Naive thymus-derived CD4-positive, alpha-beta T cell (primary cell): ENCODE data around the gene SOD2. TPM values are rescaled to one million over a fixed set of nuclear protein-coding genes. Genes with fewer than 3 reads are reported as not detected.

Source experiments
- ATAC-seq: fragments of 150-1000 bp; cut with Tn5 transposase; 2 replicates; pipeline ENCODE4 v1.10.0; 2021; ENCODE audit warnings: mild to moderate bottlenecking, moderate library complexity
- CTCF ChIA-PET: fragments of 350-600 bp; sonication (Branson Sonifier 250); formaldehyde crosslinking; loops from one replicate; lab custom pipeline; 2021; ENCODE audit warnings: antibody characterized with exemption; lab: Charles Lee
- POLR2A ChIA-PET: fragments of 350-600 bp; sonication (Branson Sonifier 250); formaldehyde crosslinking; loops from one replicate; lab custom pipeline; 2021; ENCODE audit warnings: antibody characterized with exemption, inconsistent platforms; lab: Charles Lee
- DNase-seq, 9 donors: peaks; one replicate each; pipeline versions ENCODE4 v3.0.0 to v3.0.0-alpha.2; 2020 to 2022; ENCODE audit warnings: mixed read lengths in 1 of 9
- H3K27ac ChIP-seq: one replicate; pipeline ENCODE4 v1.7.0; 2013; ENCODE audit warnings: mild to moderate bottlenecking, low read depth, low read length, moderate library complexity
- H3K27me3 ChIP-seq, 2 donors: one replicate each; pipeline ENCODE4 v1.7.0; 2013; ENCODE audit warnings: low read length in 2 of 2, mild to moderate bottlenecking in 2 of 2, moderate library complexity in 2 of 2; ENCODE audit not compliant: control insufficient read depth in 2 of 2, insufficient read depth in 2 of 2
- H3K36me3 ChIP-seq, 3 experiments: 1 replicate in 2 of 3; 2 replicates in 1 of 3; pipeline ENCODE4 v1.7.0; 2013; ENCODE audit warnings: low read length in 3 of 3, mild to moderate bottlenecking in 3 of 3, moderate library complexity in 1 of 3; ENCODE audit not compliant: insufficient read depth in 3 of 3, control insufficient read depth in 2 of 3
- H3K4me1 ChIP-seq, 2 donors: one replicate each; pipeline ENCODE4 v1.7.0; 2013; ENCODE audit warnings: low read length in 2 of 2, mild to moderate bottlenecking in 2 of 2, moderate library complexity in 1 of 2; ENCODE audit not compliant: control insufficient read depth in 2 of 2, insufficient read depth in 2 of 2
- H3K4me3 ChIP-seq: 2 replicates; pipeline ENCODE4 v1.7.0; 2013; ENCODE audit warnings: mild to moderate bottlenecking, low read length
- H3K9me3 ChIP-seq, 3 experiments: 1 replicate in 2 of 3; 2 replicates in 1 of 3; pipeline ENCODE4 v1.7.0; 2013; ENCODE audit warnings: low read length in 3 of 3; ENCODE audit not compliant: control insufficient read depth in 2 of 3
- H3K27ac Mint-ChIP-seq, 9 donors: one replicate each; pipeline ENCODE4 v1.8.0; 2020 to 2022; ENCODE audit warnings: mixed read lengths in 9 of 9, mild to moderate bottlenecking in 8 of 9, moderate library complexity in 5 of 9, inconsistent platforms in 2 of 9
- H3K27me3 Mint-ChIP-seq, 5 donors: one replicate each; pipeline ENCODE4 v1.8.0; 2021 to 2022; ENCODE audit warnings: mixed read lengths in 5 of 5, mild to moderate bottlenecking in 1 of 5
- H3K36me3 Mint-ChIP-seq, 5 donors: one replicate each; pipeline ENCODE4 v1.8.0; 2020 to 2022; ENCODE audit warnings: mixed read lengths in 5 of 5, mild to moderate bottlenecking in 3 of 5, inconsistent platforms in 1 of 5
- H3K4me1 Mint-ChIP-seq, 7 donors: one replicate each; pipeline ENCODE4 v1.8.0; 2020 to 2022; ENCODE audit warnings: mixed read lengths in 7 of 7, mild to moderate bottlenecking in 3 of 7, inconsistent platforms in 1 of 7
- H3K4me3 Mint-ChIP-seq, 10 donors: one replicate each; pipeline ENCODE4 v1.8.0; 2020 to 2022; ENCODE audit warnings: mild to moderate bottlenecking in 10 of 10, mixed read lengths in 10 of 10, moderate library complexity in 6 of 10, inconsistent platforms in 2 of 10
- H3K9me3 Mint-ChIP-seq, 11 donors: one replicate each; pipeline ENCODE4 v1.8.0; 2020 to 2022; ENCODE audit warnings: mixed read lengths in 11 of 11, mild to moderate bottlenecking in 4 of 11, inconsistent platforms in 1 of 11, moderate library complexity in 1 of 11
- intact Hi-C, 2 donors: fragments of 100-400 bp; cut with micrococcal nuclease; formaldehyde crosslinking; loops; one replicate each; pipeline ENCODE4 v1.15.1; 2023
- polyA plus RNA-seq, 2 donors: library from polyadenylated mRNA; unstranded; fragments of 300-500 nt; fragmentation: Illumina TruSeq; gene quantifications; one replicate each; pipeline ENCODE4 v1.2.3, GENCODE V29; 2021
- total RNA-seq, 6 experiments: library from RNA in 5 of 6; stranded (reverse) in 5 of 6; gene quantifications; 1 replicate in 5 of 6; 2 replicates in 1 of 6; pipeline ENCODE4 v1.2.3 and lab custom pipeline; 2021 to 2026

The SOD2 gene
- total and polyA plus RNA-seq, 7 experiments from 2014 or later = 80.2 to 306 (median 114) TPM

DNA sequence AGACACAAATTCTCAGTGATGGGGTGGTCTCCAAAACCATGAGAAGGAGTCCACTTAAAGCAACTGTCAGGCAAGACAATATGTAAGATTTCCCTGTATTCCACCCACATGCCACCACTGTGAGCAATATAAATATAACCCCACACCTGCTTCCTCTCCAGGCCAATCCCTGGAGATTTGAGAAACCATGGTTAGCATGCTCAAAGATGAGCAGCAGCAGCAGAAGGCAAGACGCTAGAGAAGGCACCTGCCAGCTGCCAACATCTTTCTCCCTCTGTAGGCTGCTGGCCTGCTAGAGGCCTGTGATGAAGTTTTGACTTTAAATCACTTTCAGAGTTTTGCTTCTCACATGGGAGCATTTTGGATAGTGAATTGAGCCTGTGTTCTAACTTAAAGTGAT, 7.9 kb upstream of the SOD2 start:
- Mint-ChIP-seq H3K27me3 (peaks cover 0 to 4% (median 0%) of the 10 kb centered on the region in 5 donors), H3K27ac (no peak overlapping the region), H3K4me1 (peaks cover 0 to 16% (median 6%) of the 10 kb centered on the region in 7 donors), H3K36me3 (peaks cover 0 to 14% (median 4%) of the 10 kb centered on the region in 5 donors), H3K4me3 (no peak overlapping the region), H3K9me3 (peaks cover 0 to 3% (median 0%) of the 10 kb centered on the region in 11 donors)
- ATAC-seq (no peak), DNase-seq (no peak)
- no peaks in the 10 kb centered on the region for H3K4me1 ChIP-seq
- no peaks in the 10 kb centered on the region for H3K27me3 ChIP-seq
- H3K27ac ChIP-seq = no peak overlapping the region
- intact Hi-C loops = no loop called here
- ChIA-PET CTCF (interaction anchor here (1.0 kb wide), 1 partner anchor 819 kb away, joined by 3 read pairs; no protein-coding TSS in a partner anchor), POLR2A (no interaction called here)
- H3K4me3 ChIP-seq = no peak overlapping the region
- no peaks in the 10 kb centered on the region for H3K9me3 ChIP-seq
- no peaks in the 10 kb centered on the region for H3K36me3 ChIP-seq

GRCh38 chr6:159695984-159696383, 2.9 kb upstream of the SOD2 start:
- peak overlapping the region in 3 of 10 donors; percentile 26 to 54 (median 32) for H3K4me3 Mint-ChIP-seq
- H3K4me3 ChIP-seq = no peak overlapping the region
- H3K27me3 ChIP-seq = no peaks in the 10 kb centered on the region
- peaks cover 18 to 31% of the 10 kb centered on the region in 2 donors for H3K4me1 ChIP-seq
- no peaks in the 10 kb centered on the region for H3K9me3 ChIP-seq
- no peaks in the 10 kb centered on the region for H3K36me3 ChIP-seq
- H3K27me3 Mint-ChIP-seq = no peaks in the 10 kb centered on the region
- ChIA-PET POLR2A (interaction anchor here (10.0 kb wide), 1 partner anchor 33 kb away, joined by 115 read pairs; the partner anchor contains the start of gene WTAP), CTCF (interaction anchor here (1.0 to 1.2 kb wide), 2 partner anchors 31 to 158 kb away, joined by 4 to 5 read pairs; partner anchors contain the start of gene WTAP)
- intact Hi-C loops = loop anchor here (2.0 to 10.0 kb wide), 2 partner anchors 321 to 369 kb away; no protein-coding TSS in a partner anchor
- no peak overlapping the region for H3K27ac ChIP-seq
- H3K9me3 Mint-ChIP-seq = peaks cover 0 to 5% (median 0%) of the 10 kb centered on the region in 11 donors
- peaks cover 0 to 21% (median 5%) of the 10 kb centered on the region in 5 donors for H3K36me3 Mint-ChIP-seq
- H3K4me1 Mint-ChIP-seq = peaks cover 21 to 48% (median 32%) of the 10 kb centered on the region in 7 donors
- DNase-seq (no peak), ATAC-seq (no peak)
- peak overlapping the region; percentile 25 to 98 (median 96) for H3K27ac Mint-ChIP-seq

GRCh38 chr6:159693894-159694545, 979 bp upstream of the SOD2 start:
- ATAC-seq = peak; percentile 34
- H3K9me3 Mint-ChIP-seq = peaks cover 0 to 5% (median 0%) of the 10 kb centered on the region in 11 donors

GRCh38 chr6:159692303-159693127, 526 bp downstream of the SOD2 start:
- intact Hi-C loops = loop anchor here (1.0 to 10.0 kb wide), 14 partner anchors 28 to 875 kb away; partner anchors contain the start of genes ACAT2 (in 2 of the 2), WTAP (in 2 of the 2), EZR (in 1 of the 2) and MRPL18 (in 1 of the 2)
- POLR2A ChIA-PET = interaction anchor here (0.6 to 10.0 kb wide), 13 partner anchors 11 to 333 kb away, joined by 3 to 115 read pairs (median 3); partner anchors contain the start of genes ACAT2, MRPL18, TCP1 and WTAP
- peaks cover 0 to 27% (median 0%) of the 10 kb centered on the region in 3 experiments for H3K36me3 ChIP-seq
- peak overlapping the region; percentile 63 for H3K4me3 ChIP-seq
- H3K27ac ChIP-seq = peak overlapping the region; percentile 90
- Mint-ChIP-seq H3K9me3 (peaks cover 0 to 5% (median 0%) of the 10 kb centered on the region in 11 donors), H3K27me3 (no peaks in the 10 kb centered on the region), H3K4me1 (peaks cover 34 to 63% (median 46%) of the 10 kb centered on the region in 7 donors), H3K27ac (peak overlapping the region; percentile 94 to 98 (median 96)), H3K36me3 (peaks cover 0 to 26% (median 19%) of the 10 kb centered on the region in 5 donors), H3K4me3 (peak overlapping the region; percentile 74 to 97 (median 93))
- peaks cover 18 to 31% of the 10 kb centered on the region in 2 donors for H3K4me1 ChIP-seq
- DNase-seq (peak; percentile 43 to 68 (median 56)), ATAC-seq (peak; percentile 35)
- no peaks in the 10 kb centered on the region for H3K27me3 ChIP-seq
- CTCF ChIA-PET = interaction anchor here (0.6 to 2.4 kb wide), 11 partner anchors 10 to 289 kb away, joined by 3 to 12 read pairs (median 4); partner anchors contain the start of gene MRPL18
- H3K9me3 ChIP-seq = no peaks in the 10 kb centered on the region

More at GRCh38 chr6:159693894-159694545, 979 bp upstream of the SOD2 start:
- Histone ChIP-seq H3K4me1 (peaks cover 18 to 31% of the 10 kb centered on the region in 2 donors), H3K4me3 (peak overlapping the region; percentile 63), H3K9me3 (no peaks in the 10 kb centered on the region), H3K27me3 (no peaks in the 10 kb centered on the region), H3K36me3 (peaks cover 0 to 12% (median 0%) of the 10 kb centered on the region in 3 experiments), H3K27ac (peak overlapping the region; percentile 90)
- ChIA-PET POLR2A (interaction anchor here (0.6 to 10.0 kb wide), 13 partner anchors 17 to 321 kb away, joined by 3 to 115 read pairs (median 5); partner anchors contain the start of genes ACAT2, IGF2R, MRPL18 and TCP1), CTCF (interaction anchor here (0.9 to 1.7 kb wide), 4 partner anchors 23 to 247 kb away, joined by 3 to 6 read pairs (median 4); partner anchors contain the start of gene WTAP)
- intact Hi-C loops = loop anchor here (1.0 to 10.0 kb wide), 15 partner anchors 33 to 877 kb away; partner anchors contain the start of genes ACAT2 (in 2 of the 2), WTAP (in 2 of the 2), EZR (in 1 of the 2) and MRPL18 (in 1 of the 2)
- peaks cover 24 to 54% (median 37%) of the 10 kb centered on the region in 7 donors for H3K4me1 Mint-ChIP-seq
- H3K4me3 Mint-ChIP-seq = peak overlapping the region; percentile 74 to 96 (median 93)
- DNase-seq = peak in 8 of 9 donors; percentile 28 to 81 (median 72)
- peak overlapping the region; percentile 91 to 98 (median 96) for H3K27ac Mint-ChIP-seq
- H3K27me3 Mint-ChIP-seq = no peaks in the 10 kb centered on the region
- peaks cover 0 to 20% (median 7%) of the 10 kb centered on the region in 5 donors for H3K36me3 Mint-ChIP-seq

- H3K4me3 ChIP-seq = peak overlapping the region; percentile 63
- Mint-ChIP-seq H3K4me3 (peak overlapping the region; percentile 74 to 97 (median 93)), H3K4me1 (peaks cover 35 to 69% (median 51%) of the 10 kb centered on the region in 7 donors), H3K9me3 (peaks cover 0 to 5% (median 0%) of the 10 kb centered on the region in 11 donors), H3K27ac (peak overlapping the region; percentile 94 to 98 (median 96)), H3K27me3 (no peaks in the 10 kb centered on the region), H3K36me3 (peaks cover 0 to 31% (median 20%) of the 10 kb centered on the region in 5 donors)
- H3K4me1 ChIP-seq = peaks cover 23 to 31% of the 10 kb centered on the region in 2 donors
- H3K27ac ChIP-seq = peak overlapping the region; percentile 90
- ATAC-seq = no peak
- H3K36me3 ChIP-seq = peaks cover 2 to 32% (median 4%) of the 10 kb centered on the region in 3 experiments
- H3K27me3 ChIP-seq = no peaks in the 10 kb centered on the region
- no peak for DNase-seq
- ChIA-PET CTCF (interaction anchor here (0.6 to 2.7 kb wide), 14 partner anchors 10 to 290 kb away, joined by 3 to 12 read pairs (median 4); partner anchors contain the start of gene MRPL18), POLR2A (interaction anchor here (0.6 to 10.0 kb wide), 13 partner anchors 10 to 1830 kb away, joined by 3 to 115 read pairs (median 4); partner anchors contain the start of genes ACAT2, MRPL18, TCP1 and WTAP)
- H3K9me3 ChIP-seq = no peaks in the 10 kb centered on the region
- intact Hi-C loops = loop anchor here (1.0 to 10.0 kb wide), 13 partner anchors 28 to 875 kb away; partner anchors contain the start of gene EZR (in 1 of the 2)
Observed at GRCh38 chr6:159691963-159692287, 1.1 kb downstream of the SOD2 start.
